Measurements from ENCODE around the gene B4GALT1.

GRCh38 chr9:33143241-33143661 is 23.9 kb downstream of the B4GALT1 start:
- TF ChIP-seq EZH2phosphoT487 (IDR thresholded peaks at IDR 0.05; ENCODE audit: low read depth, severe bottlenecking, unreplicated experiment) = no peak
- TF ChIP-seq CTCF (IDR thresholded peaks at IDR 0.05; ENCODE audit: poor library complexity) = no peak

All from hepatocyte (in vitro differentiated cells).